Mucosa of stomach (tissue), 1 donor: ENCODE results near the gene CD52.

Source experiments
- H3K27me3 ChIP-seq: one replicate; pipeline ENCODE4 v1.7.0; 2013; ENCODE audit warnings: mild to moderate bottlenecking, low read length; ENCODE audit not compliant: control insufficient read depth, insufficient read depth
- H3K36me3 ChIP-seq: one replicate; pipeline ENCODE4 v1.7.0; 2013; ENCODE audit warnings: low read length; ENCODE audit not compliant: control insufficient read depth, insufficient read depth
- H3K4me1 ChIP-seq: one replicate; pipeline ENCODE4 v1.7.0; 2013; ENCODE audit warnings: mild to moderate bottlenecking, low read length; ENCODE audit not compliant: control insufficient read depth, insufficient read depth
- H3K4me3 ChIP-seq: one replicate; pipeline ENCODE4 v1.7.0; 2013; ENCODE audit warnings: low read length
- H3K9ac ChIP-seq: one replicate; pipeline ENCODE4 v1.7.0; 2013; ENCODE audit warnings: mild to moderate bottlenecking, low read length, moderate library complexity
- H3K9me3 ChIP-seq: one replicate; pipeline ENCODE4 v1.7.0; 2013; ENCODE audit warnings: mild to moderate bottlenecking, low read length, moderate library complexity; ENCODE audit not compliant: control insufficient read depth
- donor health status: Pancreatic carcinoma.

The CD52 gene

GRCh38 chr1:26279456-26280332, 38.1 kb upstream of the CD52 start, which contains the start of gene SH3BGRL3:
Gene SH3BGRL3 (plus strand): TSS chr1:26280086. CDS start chr1:26280156, 70 bp downstream.
- H3K27me3 ChIP-seq, result no peaks in the 10 kb centered on the region
- H3K36me3 ChIP-seq, result no peaks in the 10 kb centered on the region
- no peaks in the 10 kb centered on the region for H3K9me3 ChIP-seq
- H3K9ac ChIP-seq, result peak within 1 kb of the TSS; percentile 86
- peaks cover 82% of the 10 kb centered on the region for H3K4me1 ChIP-seq
- H3K4me3 ChIP-seq, result peak within 1 kb of the TSS; percentile 75

- H3K4me3 ChIP-seq, result peak overlapping the region; percentile 75
- peak overlapping the region; percentile 86 for H3K9ac ChIP-seq
- H3K36me3 ChIP-seq, result no peaks in the 10 kb centered on the region
- H3K4me1 ChIP-seq, result peaks cover 87% of the 10 kb centered on the region
- no peaks in the 10 kb centered on the region for H3K9me3 ChIP-seq
- H3K27me3 ChIP-seq, result no peaks in the 10 kb centered on the region
Observed at GRCh38 chr1:26280333-26281042, 37.3 kb upstream of the CD52 start.

GRCh38 chr1:26281091-26281958, 36.4 kb upstream of the CD52 start:
- H3K9me3 ChIP-seq, result no peaks in the 10 kb centered on the region
- peak overlapping the region; percentile 86 for H3K9ac ChIP-seq
- H3K36me3 ChIP-seq, result no peaks in the 10 kb centered on the region
- H3K4me1 ChIP-seq, result peaks cover 84% of the 10 kb centered on the region
- no peak overlapping the region for H3K4me3 ChIP-seq
- no peaks in the 10 kb centered on the region for H3K27me3 ChIP-seq

- Histone ChIP-seq H3K9ac (no peak overlapping the region), H3K9me3 (no peaks in the 10 kb centered on the region), H3K4me3 (no peak overlapping the region), H3K4me1 (peaks cover 77% of the 10 kb centered on the region), H3K27me3 (no peaks in the 10 kb centered on the region), H3K36me3 (no peaks in the 10 kb centered on the region)
Observed at GRCh38 chr1:26281971-26282370, 35.8 kb upstream of the CD52 start.

- H3K27me3 ChIP-seq, result no peaks in the 10 kb centered on the region
- no peak overlapping the region for H3K4me3 ChIP-seq
- no peaks in the 10 kb centered on the region for H3K9me3 ChIP-seq
- peaks cover 72% of the 10 kb centered on the region for H3K4me1 ChIP-seq
- H3K36me3 ChIP-seq, result no peaks in the 10 kb centered on the region
- H3K9ac ChIP-seq, result no peak overlapping the region
Observed at GRCh38 chr1:26282401-26282918, 35.3 kb upstream of the CD52 start.

GRCh38 chr1:26283279-26283853, 34.4 kb upstream of the CD52 start:
- Histone ChIP-seq H3K9ac (no peak overlapping the region), H3K9me3 (no peaks in the 10 kb centered on the region), H3K36me3 (no peaks in the 10 kb centered on the region), H3K27me3 (no peaks in the 10 kb centered on the region), H3K4me1 (peaks cover 69% of the 10 kb centered on the region), H3K4me3 (no peak overlapping the region)

GRCh38 chr1:26283871-26284596, 33.7 kb upstream of the CD52 start:
- Histone ChIP-seq H3K27me3 (no peaks in the 10 kb centered on the region), H3K4me3 (no peak overlapping the region), H3K4me1 (peaks cover 66% of the 10 kb centered on the region), H3K36me3 (no peaks in the 10 kb centered on the region), H3K9ac (no peak overlapping the region), H3K9me3 (no peaks in the 10 kb centered on the region)

- Histone ChIP-seq H3K27me3 (no peaks in the 10 kb centered on the region), H3K4me3 (no peak overlapping the region), H3K9me3 (no peaks in the 10 kb centered on the region), H3K4me1 (peaks cover 67% of the 10 kb centered on the region), H3K9ac (peak overlapping the region; percentile 3), H3K36me3 (no peaks in the 10 kb centered on the region)
Observed at GRCh38 chr1:26284597-26285347, 33.0 kb upstream of the CD52 start.

- H3K36me3 ChIP-seq, result no peaks in the 10 kb centered on the region
- peak overlapping the region; percentile 3 for H3K9ac ChIP-seq
- no peaks in the 10 kb centered on the region for H3K27me3 ChIP-seq
- H3K4me3 ChIP-seq, result no peak overlapping the region
- peaks cover 69% of the 10 kb centered on the region for H3K4me1 ChIP-seq
- no peaks in the 10 kb centered on the region for H3K9me3 ChIP-seq
Observed at GRCh38 chr1:26285366-26286063, 32.2 kb upstream of the CD52 start.

- no peaks in the 10 kb centered on the region for H3K36me3 ChIP-seq
- no peaks in the 10 kb centered on the region for H3K9me3 ChIP-seq
- H3K4me3 ChIP-seq, result no peak overlapping the region
- H3K9ac ChIP-seq, result no peak overlapping the region
- H3K27me3 ChIP-seq, result no peaks in the 10 kb centered on the region
- peaks cover 64% of the 10 kb centered on the region for H3K4me1 ChIP-seq
Observed at GRCh38 chr1:26286064-26286416, 31.7 kb upstream of the CD52 start.
